Osteoblast (primary cell): Measurements from ENCODE around the gene ZNF221. TPM values are rescaled to one million over a fixed set of nuclear protein-coding genes. Genes with fewer than 3 reads are reported as not detected.

ENCODE experiments used
- DNase-seq: peaks from one replicate; pipeline ENCODE4 v3.0.0; 2011; ENCODE audit warnings: low spot score, mixed read lengths; ENCODE audit not compliant: insufficient read length; ENCODE audit errors: missing footprints
- H2AFZ ChIP-seq: 2 replicates; pipeline ENCODE4 v1.6.0; 2011; ENCODE audit warnings: mild to moderate bottlenecking, low read length
- H3K27ac ChIP-seq: 2 replicates; pipeline ENCODE4 v1.5.1; 2011; ENCODE audit warnings: mild to moderate bottlenecking, low read depth, low read length, moderate library complexity
- H3K27me3 ChIP-seq: 2 replicates; pipeline ENCODE4 v1.6.0; 2012; ENCODE audit warnings: mild to moderate bottlenecking, control low read depth, inconsistent platforms, low read length, moderate library complexity; ENCODE audit not compliant: insufficient read depth
- H3K36me3 ChIP-seq: 2 replicates; pipeline ENCODE4 v1.5.1; 2011; ENCODE audit warnings: mild to moderate bottlenecking, low read length, control low read depth, moderate library complexity; ENCODE audit not compliant: insufficient read depth
- H3K4me1 ChIP-seq: 2 replicates; pipeline ENCODE4 v1.5.1; 2011; ENCODE audit warnings: mild to moderate bottlenecking, low read length, control low read depth, moderate library complexity; ENCODE audit not compliant: insufficient read depth
- H3K4me2 ChIP-seq: 2 replicates; pipeline ENCODE4 v1.6.0; 2011; ENCODE audit warnings: mild to moderate bottlenecking, low read length; ENCODE audit not compliant: insufficient read depth
- H3K4me3 ChIP-seq: fragments of 200-600 bp; sonication (generic); 3 replicates; pipeline ENCODE4 v1.5.1; 2012; ENCODE audit warnings: mild to moderate bottlenecking, low read length, inconsistent platforms; ENCODE audit not compliant: insufficient read depth
- H3K79me2 ChIP-seq: 2 replicates; pipeline ENCODE4 v1.6.0; 2012; ENCODE audit warnings: mild to moderate bottlenecking, low read length, control low read depth, inconsistent platforms; ENCODE audit not compliant: insufficient read depth
- H3K9me3 ChIP-seq: 2 replicates; pipeline ENCODE4 v1.5.1; 2011; ENCODE audit warnings: low read depth, low read length, control low read depth
- H4K20me1 ChIP-seq: 2 replicates; pipeline ENCODE4 v1.6.0; 2012; ENCODE audit warnings: mild to moderate bottlenecking, low read length, control low read depth; ENCODE audit not compliant: insufficient read depth
- total RNA-seq: library from RNA; depleted of rRNA; stranded (reverse); fragments of >200 nt; gene quantifications from 2 replicates; pipeline ENCODE4 v1.2.3, GENCODE V29; 2012
- TF ChIP-seq, protein P1 (sequence below): IDR thresholded peaks from 2 replicates; pipeline ENCODE4 v1.5.1; 2011; ENCODE audit warnings: mild to moderate bottlenecking, low read depth, low read length, moderate library complexity; ENCODE audit errors: extremely low read depth

Gene ZNF221
- 9.0 and 9.7 TPM in 2 replicates for total RNA-seq

DNA sequence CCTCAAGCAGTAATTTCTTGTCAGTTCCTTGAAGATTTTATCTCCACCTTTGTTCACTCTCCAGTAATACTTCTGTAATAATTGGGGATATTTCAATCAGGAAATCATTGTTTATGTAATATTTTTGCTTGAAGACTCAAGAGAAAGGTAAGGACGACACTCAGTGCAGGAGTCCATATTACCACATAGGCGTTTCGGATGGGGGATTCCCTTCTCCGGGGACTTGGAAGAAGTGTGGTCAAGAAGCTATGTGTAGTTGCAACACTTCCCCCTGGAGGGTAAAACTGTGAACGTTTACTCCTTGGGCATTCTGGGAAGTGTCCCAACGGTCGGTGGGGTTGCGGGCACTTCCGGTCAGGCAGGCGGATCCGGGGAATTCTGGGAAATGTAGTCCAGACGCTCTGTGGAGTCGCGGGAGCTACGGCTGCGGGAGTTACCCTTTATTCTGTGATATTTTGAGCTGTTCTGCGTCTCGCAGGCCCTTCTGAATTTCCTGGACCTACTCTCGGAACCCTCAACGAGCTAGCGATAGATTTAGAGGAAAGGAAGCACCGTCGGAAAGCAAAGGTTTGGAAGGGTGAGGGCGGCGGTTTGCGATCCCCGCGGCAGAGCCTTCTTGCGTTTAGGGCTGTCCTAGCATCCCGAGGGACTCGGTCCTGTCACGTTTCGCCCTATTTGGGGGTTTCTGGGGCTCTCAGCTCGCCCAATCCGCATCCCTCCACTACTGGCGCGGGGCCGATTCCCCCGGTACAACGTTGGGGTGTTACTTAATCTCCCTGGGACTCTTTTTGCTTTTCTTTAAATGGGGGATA is at the start of gene ZNF221:
ZNF221 (plus strand) TSS at position 395 of the 812 bp plus-strand sequence. CDS start 11,499 bp downstream, outside the sequence.
- peak within 1 kb of the TSS; percentile 86 for H3K4me3 ChIP-seq
- H3K36me3 ChIP-seq: no peaks in the 10 kb centered on the region
- peak within 1 kb of the TSS; percentile 72 for H3K27ac ChIP-seq
- no peaks in the 10 kb centered on the region for H3K27me3 ChIP-seq
- H2AFZ ChIP-seq: peak within 1 kb of the TSS; percentile 98
- H3K79me2 ChIP-seq: peaks cover 4% of the 10 kb centered on the region
- TF ChIP-seq, protein P1, sequence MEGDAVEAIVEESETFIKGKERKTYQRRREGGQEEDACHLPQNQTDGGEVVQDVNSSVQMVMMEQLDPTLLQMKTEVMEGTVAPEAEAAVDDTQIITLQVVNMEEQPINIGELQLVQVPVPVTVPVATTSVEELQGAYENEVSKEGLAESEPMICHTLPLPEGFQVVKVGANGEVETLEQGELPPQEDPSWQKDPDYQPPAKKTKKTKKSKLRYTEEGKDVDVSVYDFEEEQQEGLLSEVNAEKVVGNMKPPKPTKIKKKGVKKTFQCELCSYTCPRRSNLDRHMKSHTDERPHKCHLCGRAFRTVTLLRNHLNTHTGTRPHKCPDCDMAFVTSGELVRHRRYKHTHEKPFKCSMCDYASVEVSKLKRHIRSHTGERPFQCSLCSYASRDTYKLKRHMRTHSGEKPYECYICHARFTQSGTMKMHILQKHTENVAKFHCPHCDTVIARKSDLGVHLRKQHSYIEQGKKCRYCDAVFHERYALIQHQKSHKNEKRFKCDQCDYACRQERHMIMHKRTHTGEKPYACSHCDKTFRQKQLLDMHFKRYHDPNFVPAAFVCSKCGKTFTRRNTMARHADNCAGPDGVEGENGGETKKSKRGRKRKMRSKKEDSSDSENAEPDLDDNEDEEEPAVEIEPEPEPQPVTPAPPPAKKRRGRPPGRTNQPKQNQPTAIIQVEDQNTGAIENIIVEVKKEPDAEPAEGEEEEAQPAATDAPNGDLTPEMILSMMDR: peak; percentile 42
- peak within 1 kb of the TSS; percentile 90 for H3K4me2 ChIP-seq
- no peaks in the 10 kb centered on the region for H3K9me3 ChIP-seq
- H3K4me1 ChIP-seq: peaks cover 2% of the 10 kb centered on the region
- DNase-seq: peak; percentile 96
- no peaks in the 10 kb centered on the region for H4K20me1 ChIP-seq

DNA sequence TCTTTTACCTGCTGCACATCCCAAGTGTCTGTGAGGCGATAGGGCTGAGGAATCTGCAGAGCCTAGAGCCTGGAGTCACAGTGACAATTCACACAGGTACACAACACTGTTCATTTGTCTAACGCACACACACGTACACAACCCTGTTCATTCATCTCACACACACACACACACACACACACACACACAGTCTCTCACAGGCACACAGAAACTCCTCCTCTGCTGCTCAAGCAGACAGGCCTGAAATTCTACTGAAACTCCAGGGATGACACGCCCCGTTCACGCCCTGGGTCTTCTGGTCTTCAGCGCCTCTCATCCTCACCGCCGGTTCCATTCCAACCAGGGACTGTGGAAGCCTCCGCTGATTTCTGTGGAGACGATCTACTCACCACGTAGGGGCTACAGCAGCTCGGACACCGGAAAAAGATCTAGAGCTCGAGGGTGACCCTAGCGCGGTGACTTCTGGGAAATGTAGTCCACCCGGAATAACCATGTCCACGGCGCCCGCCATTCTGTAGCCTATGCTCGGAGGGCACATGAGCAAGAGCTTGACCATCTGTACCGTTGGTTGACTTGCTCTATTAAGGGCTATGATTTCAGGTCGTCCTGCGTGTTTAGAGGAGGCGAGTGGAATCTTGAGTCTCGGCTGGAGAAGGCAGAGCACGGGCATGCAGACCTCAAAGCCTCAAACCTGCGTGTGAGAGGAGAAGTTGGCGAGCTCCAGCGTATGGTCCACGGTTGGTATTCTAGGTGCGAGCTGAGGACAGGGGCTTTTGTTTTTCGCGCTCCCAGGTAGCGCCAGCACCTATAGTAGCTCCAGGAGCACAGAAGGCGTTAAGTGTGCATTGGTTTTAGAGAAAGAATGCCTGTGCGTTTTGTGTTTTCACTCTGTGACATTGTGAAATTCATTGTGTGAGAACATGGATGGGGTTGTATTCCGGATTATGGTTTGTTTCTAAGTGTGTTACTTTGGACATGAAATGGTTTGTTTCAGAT is 49.3 kb upstream of the ZNF221 start:
- Histone ChIP-seq H3K27me3 (no peaks in the 10 kb centered on the region), H4K20me1 (no peaks in the 10 kb centered on the region), H2AFZ (peak overlapping the region; percentile 100), H3K4me3 (peak overlapping the region; percentile 83), H3K79me2 (no peaks in the 10 kb centered on the region), H3K27ac (peak overlapping the region; percentile 3), H3K9me3 (peaks cover 2% of the 10 kb centered on the region), H3K36me3 (no peaks in the 10 kb centered on the region), H3K4me2 (peak overlapping the region; percentile 95), H3K4me1 (peaks cover 7% of the 10 kb centered on the region)
- peak; percentile 85 for DNase-seq
- TF ChIP-seq, protein P1: no peak

DNA sequence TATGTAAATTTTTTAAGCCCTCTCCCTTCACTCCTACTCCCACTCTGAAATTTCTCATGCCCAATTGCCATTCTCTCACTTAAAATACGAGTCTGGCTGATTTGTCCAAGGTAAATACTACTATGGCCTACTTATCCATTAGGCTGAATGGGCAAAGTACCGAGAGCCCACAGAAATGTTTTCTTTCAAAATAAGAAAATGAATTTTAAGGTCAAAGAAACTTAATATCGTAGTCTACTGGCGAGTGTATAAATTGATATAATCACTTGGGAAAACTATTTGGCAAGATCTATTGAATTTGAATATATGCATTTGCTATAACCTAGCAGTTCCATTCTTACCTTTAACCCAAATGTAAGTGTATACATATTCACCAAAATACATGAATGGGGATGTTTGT is 48.6 kb upstream of the ZNF221 start:
- Histone ChIP-seq H3K9me3 (peaks cover 2% of the 10 kb centered on the region), H3K4me2 (peak overlapping the region; percentile 95)

More for the DNA sequence above, 48.6 kb upstream of the ZNF221 start:
- Histone ChIP-seq H3K27ac (no peak overlapping the region), H3K36me3 (no peaks in the 10 kb centered on the region), H3K27me3 (no peaks in the 10 kb centered on the region), H3K4me1 (peaks cover 7% of the 10 kb centered on the region), H3K79me2 (no peaks in the 10 kb centered on the region), H4K20me1 (no peaks in the 10 kb centered on the region), H2AFZ (peak overlapping the region; percentile 100), H3K4me3 (peak overlapping the region; percentile 83)
- DNase-seq: no peak
- TF ChIP-seq, protein P1: no peak
